Suprapubic skin (tissue), 4 donors: ENCODE data around the gene TEX14. TPM values are rescaled to one million over a fixed set of nuclear protein-coding genes. Genes with fewer than 3 reads are reported as not detected.

Experiments used
- DNase-seq, 2 donors: peaks; one replicate each; pipeline ENCODE4 v3.0.0-alpha.2; 2019; ENCODE audit warnings: low spot score in 2 of 2
- H3K27ac ChIP-seq: fragments of 200-600 bp; sonication (generic); one replicate; pipeline ENCODE4 v1.5.1; 2019
- H3K27me3 ChIP-seq: fragments of 200-600 bp; sonication (generic); one replicate; pipeline ENCODE4 v1.5.1; 2019
- H3K36me3 ChIP-seq: fragments of 200-600 bp; sonication (generic); one replicate; pipeline ENCODE4 v1.5.1; 2019
- H3K4me1 ChIP-seq: fragments of 200-600 bp; sonication (generic); one replicate; pipeline ENCODE4 v1.5.1; 2019
- H3K4me3 ChIP-seq: fragments of 200-600 bp; sonication (generic); one replicate; pipeline ENCODE4 v1.5.1; 2019; ENCODE audit warnings: mild to moderate bottlenecking
- H3K9me3 ChIP-seq: fragments of 200-600 bp; sonication (generic); one replicate; pipeline ENCODE4 v1.5.1; 2019
- CTCF ChIP-seq, 2 donors: fragments of 200-600 bp in 1 of 2; fragments of 450-650 bp in 1 of 2; sonication (generic) in 1 of 2; IDR thresholded peaks; one replicate each; pipeline ENCODE4 v1.5.1; 2016 to 2019; ENCODE audit warnings: antibody characterized with exemption in 2 of 2, mild to moderate bottlenecking in 1 of 2, moderate library complexity in 1 of 2
- EP300 ChIP-seq: sonication (generic); formaldehyde crosslinking; IDR thresholded peaks from one replicate; pipeline ENCODE4 v1.6.1; 2017; ENCODE audit warnings: antibody characterized with exemption
- POLR2A ChIP-seq, 2 donors: fragments of 450-650 bp; IDR thresholded peaks; one replicate each; pipeline ENCODE4 v1.6.1; 2017; ENCODE audit warnings: antibody characterized with exemption in 2 of 2, mild to moderate bottlenecking in 2 of 2, moderate library complexity in 2 of 2
- POLR2AphosphoS5 ChIP-seq, 3 donors: sonication (generic); formaldehyde crosslinking; IDR thresholded peaks; one replicate each; pipeline ENCODE4 v1.6.1; 2017; ENCODE audit warnings: antibody characterized with exemption in 3 of 3
- WGBS: methylation state at CpG from one replicate; pipeline ENCODE4 v1.1.5; 2018; 5-methylcytosine and 5-hydroxymethylcytosine counted together
- total RNA-seq, 4 donors: library from RNA; depleted of rRNA; stranded (reverse); fragments of >200 nt; gene quantifications; one replicate each; pipeline ENCODE4 v1.1.0, GENCODE V29; 2016

TEX14 gene
- total RNA-seq, 4 donors from 2014 or later: 0.15 to 0.34 (median 0.32) TPM; not detected in 1

GRCh38 chr17:58513267-58513964 is 178.4 kb downstream of the TEX14 start:
- TF ChIP-seq POLR2AphosphoS5 (IDR thresholded peaks at IDR 0.05) (no peak), POLR2A (IDR thresholded peaks at IDR 0.05) (no peak), EP300 (no peak), CTCF (IDR thresholded peaks at IDR 0.05) (no peak)
- H3K27me3 ChIP-seq: no peaks in the 10 kb centered on the region
- H3K36me3 ChIP-seq: peaks cover 49% of the 10 kb centered on the region
- no peak overlapping the region for H3K27ac ChIP-seq
- peaks cover 44% of the 10 kb centered on the region for H3K4me1 ChIP-seq
- WGBS: 35% methylated on average over 14 of the region's 14 CpGs
- DNase-seq: no peak
- peak overlapping the region; percentile 85 for H3K4me3 ChIP-seq
- H3K9me3 ChIP-seq: no peaks in the 10 kb centered on the region

DNA sequence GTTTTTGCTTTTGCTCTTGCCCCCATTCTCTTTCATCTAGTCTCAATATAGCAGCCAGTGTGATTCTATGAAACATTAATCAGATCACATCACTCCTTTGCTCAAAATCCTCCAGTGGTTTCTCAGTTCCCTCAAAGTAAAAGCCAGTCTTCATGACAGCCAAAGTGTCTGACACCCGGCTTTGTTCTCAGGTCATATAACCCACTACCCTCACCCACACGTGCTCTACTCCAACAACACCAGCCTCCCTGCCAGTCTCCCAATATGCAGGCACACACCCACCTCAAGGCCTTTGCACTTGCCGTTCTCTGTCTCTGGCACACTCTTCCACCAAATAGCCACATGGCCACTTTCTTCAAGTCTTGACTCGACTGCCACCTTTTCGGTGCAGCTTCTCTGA is 181.8 kb downstream of the TEX14 start:
- Histone ChIP-seq H3K27me3 (no peaks in the 10 kb centered on the region), H3K4me3 (no peak overlapping the region), H3K36me3 (peaks cover 74% of the 10 kb centered on the region), H3K4me1 (peaks cover 22% of the 10 kb centered on the region), H3K27ac (no peak overlapping the region), H3K9me3 (no peaks in the 10 kb centered on the region)
- TF ChIP-seq CTCF (IDR thresholded peaks at IDR 0.05) (no peak), EP300 (no peak), POLR2A (IDR thresholded peaks at IDR 0.05) (no peak), POLR2AphosphoS5 (IDR thresholded peaks at IDR 0.05) (no peak)
- no peak for DNase-seq
- WGBS: 90% methylated on average over 5 of the region's 5 CpGs

GRCh38 chr17:58508341-58509067 is 183.3 kb downstream of the TEX14 start:
- WGBS: 77% methylated on average over 10 of the region's 10 CpGs

DNA sequence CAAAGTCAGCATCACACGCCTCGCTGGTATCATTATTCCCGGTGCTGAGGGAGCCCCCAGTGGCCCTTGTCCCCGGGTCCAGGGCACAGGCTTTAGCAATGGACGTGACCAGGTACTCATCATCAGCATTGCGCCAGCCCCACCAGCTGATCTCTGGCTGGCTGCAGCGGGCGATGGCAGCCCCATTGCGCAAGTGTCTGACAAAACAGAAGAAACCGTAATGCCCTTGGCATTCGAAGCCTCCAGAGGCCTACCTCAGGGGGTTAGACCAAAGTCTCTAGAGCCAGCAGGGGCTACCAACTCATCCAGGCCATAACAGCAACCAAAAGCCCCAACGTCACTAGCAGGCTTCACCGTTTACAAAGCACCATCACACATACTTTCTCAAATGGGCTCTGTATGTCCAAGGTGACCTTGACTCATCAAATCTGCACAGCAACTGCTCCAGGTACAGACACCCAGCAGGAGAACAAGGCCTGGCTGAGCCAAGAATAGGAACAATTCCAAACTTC is 184.7 kb downstream of the TEX14 start:
- H3K27me3 ChIP-seq: no peaks in the 10 kb centered on the region
- H3K9me3 ChIP-seq: no peaks in the 10 kb centered on the region
- TF ChIP-seq POLR2AphosphoS5 (IDR thresholded peaks at IDR 0.05) (no peak), CTCF (IDR thresholded peaks at IDR 0.05) (no peak), POLR2A (IDR thresholded peaks at IDR 0.05) (no peak), EP300 (no peak)
- H3K27ac ChIP-seq: no peak overlapping the region
- peaks cover 2% of the 10 kb centered on the region for H3K4me1 ChIP-seq
- H3K36me3 ChIP-seq: peaks cover 93% of the 10 kb centered on the region
- no peak for DNase-seq
- 98% methylated on average over 8 of the region's 13 CpGs for WGBS
- no peak overlapping the region for H3K4me3 ChIP-seq

More at GRCh38 chr17:58508341-58509067, 183.3 kb downstream of the TEX14 start:
- Histone ChIP-seq H3K4me3 (no peak overlapping the region), H3K27me3 (no peaks in the 10 kb centered on the region), H3K27ac (no peak overlapping the region), H3K4me1 (peaks cover 11% of the 10 kb centered on the region), H3K9me3 (no peaks in the 10 kb centered on the region), H3K36me3 (peaks cover 88% of the 10 kb centered on the region)
- TF ChIP-seq POLR2A (IDR thresholded peaks at IDR 0.05): no peak
- TF ChIP-seq CTCF (IDR thresholded peaks at IDR 0.05): no peak
- no peak for TF ChIP-seq POLR2AphosphoS5 (IDR thresholded peaks at IDR 0.05)
- no peak for TF ChIP-seq EP300
- peak in 1 of 2 donors; percentile 42 for DNase-seq

Other genes starting within 250 kb of the TEX14 start
- not detected for gene HSF5, start 203.6 kb downstream of the TEX14 start, total RNA-seq
- gene MTMR4, start 177.4 kb downstream of the TEX14 start, total RNA-seq: 10 to 100 TPM; 31.7 to 66.0 (median 53.4) TPM
- gene RAD51C, start 557 bp upstream of the TEX14 start, total RNA-seq: 10 to 100 TPM in 3 of 4 donors, 1 to 10 TPM in 1; 9.5 to 21.2 (median 11.8) TPM
- gene PPM1E, start 63.8 kb upstream of the TEX14 start, total RNA-seq: under 1 TPM in 2 of 4 donors, not detected in 2; 0.08 to 0.11 TPM